ENCODE data around the gene ITM2B. TPM values are rescaled to one million over a fixed set of nuclear protein-coding genes. Genes with fewer than 3 reads are reported as not detected.

ITM2B gene
- total RNA-seq, 2 donors from 2014 or later, result 425 to 605 TPM

Other genes starting within 250 kb of the ITM2B start
- gene SUCLA2, start 231.9 kb upstream of the ITM2B start, total RNA-seq, result 10 to 100 TPM; 41.8 to 44.1 TPM
- 10 to 100 TPM in 1 of 2 donors, 1 to 10 TPM in 1; 8.5 to 10.3 TPM for gene NUDT15, start 195.5 kb upstream of the ITM2B start, total RNA-seq
- 10 to 100 TPM; 38.6 to 41.6 TPM for gene MED4, start 138.1 kb upstream of the ITM2B start, total RNA-seq
- 10 to 100 TPM; 33.3 to 35.9 TPM for gene RB1, start 70.5 kb downstream of the ITM2B start, total RNA-seq
- 10 to 100 TPM; 30.9 to 40.1 TPM for gene LPAR6, start 179.9 kb downstream of the ITM2B start, total RNA-seq